Measurements from ENCODE around the gene SAMD10.

DNA sequence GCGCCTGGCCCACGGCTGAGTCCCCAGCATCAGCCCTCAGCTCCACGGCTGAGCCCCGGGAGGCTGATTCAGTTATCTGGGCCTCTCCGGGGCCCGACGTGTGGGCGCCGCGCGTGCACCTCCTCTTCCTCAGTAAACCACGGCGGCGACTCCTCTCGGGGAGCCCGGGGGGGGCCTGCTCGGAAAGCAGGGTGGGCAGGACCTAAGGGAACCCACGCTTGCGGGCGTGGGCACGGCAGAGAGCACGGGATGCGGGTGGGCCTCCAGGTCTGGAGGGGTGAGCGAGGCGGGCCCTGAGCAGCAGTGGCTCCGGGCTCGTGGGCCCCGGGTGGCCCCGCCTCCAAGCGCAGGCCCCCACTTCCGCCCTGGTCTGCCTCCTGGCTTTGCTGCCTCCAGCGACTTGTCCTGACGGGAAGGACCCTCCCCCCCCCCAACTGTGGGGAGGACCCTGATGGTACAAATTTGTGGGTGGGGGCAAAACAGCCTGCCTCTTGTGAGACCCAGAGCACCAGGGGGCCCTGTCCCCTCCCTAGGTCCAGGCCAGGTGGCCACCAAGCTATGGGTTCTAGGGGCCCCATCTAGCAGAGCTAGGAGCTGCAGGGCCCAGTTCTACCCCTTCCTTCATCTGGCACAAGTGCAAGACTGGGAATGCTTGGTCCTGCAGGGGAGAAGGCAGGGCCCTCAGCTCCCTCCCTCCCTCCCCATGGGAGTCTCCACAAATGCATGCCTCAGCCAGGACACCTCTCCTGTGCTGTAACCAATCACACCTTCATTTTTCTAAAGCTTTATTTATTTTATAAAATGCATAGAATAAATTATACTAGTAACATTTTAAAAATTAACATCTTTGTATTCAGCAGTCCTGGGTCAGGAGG lies 40.1 kb downstream of the SAMD10 start:
- TF ChIP-seq EZH2 (IDR thresholded peaks at IDR 0.05; ENCODE audit: insufficient read depth, poor library complexity, severe bottlenecking), result no peak
- no peak for TF ChIP-seq EZH2phosphoT487 (IDR thresholded peaks at IDR 0.05; ENCODE audit: insufficient read depth, low read depth)

Data from GM23248 (cell line).